HFFc6 (cell line): ENCODE data around the gene MPZL2. TPM values are rescaled to one million over a fixed set of nuclear protein-coding genes. Genes with fewer than 3 reads are reported as not detected.

ENCODE experiments used
- DNase-seq: peaks from one replicate; pipeline ENCODE4 v3.0.0-alpha.2; 2018
- H3K27ac Mint-ChIP-seq: 2 replicates; pipeline ENCODE4 v1.8.0; 2020; ENCODE audit warnings: mild to moderate bottlenecking, mixed read lengths
- H3K27me3 Mint-ChIP-seq: 2 replicates; pipeline ENCODE4 v1.8.0; 2021; ENCODE audit warnings: mild to moderate bottlenecking, moderate library complexity, mixed read lengths; ENCODE audit not compliant: insufficient read depth
- H3K36me3 Mint-ChIP-seq: 2 replicates; pipeline ENCODE4 v1.8.0; 2021; ENCODE audit warnings: low read depth, mixed read lengths
- H3K4me1 Mint-ChIP-seq: 2 replicates; pipeline ENCODE4 v1.8.0; 2020; ENCODE audit warnings: low read depth, mixed read lengths
- H3K4me3 Mint-ChIP-seq: 2 replicates; pipeline ENCODE4 v1.8.0; 2020; ENCODE audit warnings: mild to moderate bottlenecking, moderate library complexity, mixed read lengths
- H3K9me3 Mint-ChIP-seq: 2 replicates; pipeline ENCODE4 v1.8.0; 2020; ENCODE audit warnings: mild to moderate bottlenecking, mixed read lengths
- CTCF ChIP-seq: fragments of 200-600 bp; sonication (generic); IDR thresholded peaks from 2 replicates; pipeline ENCODE4 v1.5.0; 2021; ENCODE audit warnings: antibody characterized with exemption, mild to moderate bottlenecking
- total RNA-seq, 6 experiments: library from RNA; stranded (reverse); fragmentation: NEBNext Ultra II Directional; extraction: Animal tissue kit (Norgen Biotek cat#: 25700); gene quantifications; 2 replicates in 1 of 6; 3 replicates in 5 of 6; pipeline ENCODE4 v1.2.3, GENCODE V29; 2021

MPZL2 gene
- total RNA-seq, 6 experiments from 2014 or later: not detected

GRCh38 chr11:118301600-118302195 lies 37.6 kb upstream of the MPZL2 start:
- H3K27me3 Mint-ChIP-seq: peaks cover 40% of the 10 kb centered on the region
- no peaks in the 10 kb centered on the region for H3K9me3 Mint-ChIP-seq
- TF ChIP-seq CTCF: no peak
- H3K4me3 Mint-ChIP-seq: no peak overlapping the region
- H3K4me1 Mint-ChIP-seq: no peaks in the 10 kb centered on the region
- H3K27ac Mint-ChIP-seq: no peak overlapping the region
- DNase-seq: no peak
- H3K36me3 Mint-ChIP-seq: no peaks in the 10 kb centered on the region

GRCh38 chr11:118295815-118296454 lies 31.8 kb upstream of the MPZL2 start:
- H3K27me3 Mint-ChIP-seq: peaks cover 29% of the 10 kb centered on the region
- H3K4me3 Mint-ChIP-seq: no peak overlapping the region
- no peaks in the 10 kb centered on the region for H3K9me3 Mint-ChIP-seq
- peak; percentile 76 for TF ChIP-seq CTCF
- H3K36me3 Mint-ChIP-seq: no peaks in the 10 kb centered on the region
- DNase-seq: no peak
- H3K27ac Mint-ChIP-seq: no peak overlapping the region
- no peaks in the 10 kb centered on the region for H3K4me1 Mint-ChIP-seq

- Mint-ChIP-seq H3K9me3 (no peaks in the 10 kb centered on the region), H3K27ac (no peak overlapping the region), H3K4me1 (no peaks in the 10 kb centered on the region), H3K4me3 (no peak overlapping the region), H3K27me3 (peaks cover 27% of the 10 kb centered on the region), H3K36me3 (no peaks in the 10 kb centered on the region)
- TF ChIP-seq CTCF: no peak
- DNase-seq: no peak
Measured at GRCh38 chr11:118295199-118295598, 31.1 kb upstream of the MPZL2 start.

GRCh38 chr11:118294053-118294452 lies 30.0 kb upstream of the MPZL2 start:
- no peaks in the 10 kb centered on the region for H3K36me3 Mint-ChIP-seq
- no peaks in the 10 kb centered on the region for H3K4me1 Mint-ChIP-seq
- TF ChIP-seq CTCF: no peak
- DNase-seq: no peak
- H3K27me3 Mint-ChIP-seq: peaks cover 35% of the 10 kb centered on the region
- no peak overlapping the region for H3K4me3 Mint-ChIP-seq
- peaks cover 3% of the 10 kb centered on the region; the same call in 1 of the 2 replicates for H3K9me3 Mint-ChIP-seq
- H3K27ac Mint-ChIP-seq: no peak overlapping the region

GRCh38 chr11:118291477-118292135 lies 27.5 kb upstream of the MPZL2 start:
- DNase-seq: no peak
- H3K4me1 Mint-ChIP-seq: no peaks in the 10 kb centered on the region
- peaks cover 34% of the 10 kb centered on the region for H3K27me3 Mint-ChIP-seq

More at GRCh38 chr11:118291477-118292135, 27.5 kb upstream of the MPZL2 start:
- no peak for TF ChIP-seq CTCF
- Mint-ChIP-seq H3K9me3 (peaks cover 3% of the 10 kb centered on the region; the same call in 1 of the 2 replicates), H3K36me3 (no peaks in the 10 kb centered on the region), H3K4me3 (no peak overlapping the region), H3K27ac (no peak overlapping the region)
